CD4-positive, alpha-beta T cell treated with Interleukin-10 for 1 hour (primary cell): Measurements from ENCODE around the gene TFB1M.
"Not testable (repeated sequence)": the region's sequence is repeated elsewhere in the genome, so short reads cannot be mapped to it uniquely, and the experiment has no call there.

Experiments used
- DNase-seq: peaks from one replicate; pipeline ENCODE4 v3.0.0-alpha.2; 2020

Gene TFB1M

GRCh38 chr6:155329460-155330132 is 15.3 kb upstream of the TFB1M start:
- DNase-seq = no peak

GRCh38 chr6:155328539-155329459 is 14.5 kb upstream of the TFB1M start:
- DNase-seq = no peak

GRCh38 chr6:155328074-155328538 is 13.8 kb upstream of the TFB1M start:
- no peak for DNase-seq

- DNase-seq = peak; percentile 67
Measured at GRCh38 chr6:155327326-155328073, 13.2 kb upstream of the TFB1M start.

GRCh38 chr6:155325700-155326516 is 11.6 kb upstream of the TFB1M start:
- DNase-seq = no peak

- no peak for DNase-seq
Measured at GRCh38 chr6:155324993-155325392, 10.7 kb upstream of the TFB1M start.

- no peak for DNase-seq
Measured at GRCh38 chr6:155324172-155324571, 9.9 kb upstream of the TFB1M start.

GRCh38 chr6:155319902-155320301 is 5.6 kb upstream of the TFB1M start:
- no peak for DNase-seq

GRCh38 chr6:155317186-155317585 is 2.9 kb upstream of the TFB1M start:
- DNase-seq = peak; percentile 20

- no peak for DNase-seq
Measured at GRCh38 chr6:155316419-155316818, 2.1 kb upstream of the TFB1M start.

GRCh38 chr6:155315516-155315871 is 1.2 kb upstream of the TFB1M start:
- DNase-seq = no peak

- DNase-seq = peak; percentile 76
Measured at GRCh38 chr6:155314773-155315515, 660 bp upstream of the TFB1M start.

- peak; percentile 29 for DNase-seq
Measured at GRCh38 chr6:155313602-155314091, 637 bp downstream of the TFB1M start.

GRCh38 chr6:155312950-155313349 is 1.3 kb downstream of the TFB1M start:
- DNase-seq = not testable (repeated sequence)

- DNase-seq = no peak
Measured at GRCh38 chr6:155311583-155311982, 2.7 kb downstream of the TFB1M start.

- DNase-seq = no peak
Measured at GRCh38 chr6:155311086-155311485, 3.2 kb downstream of the TFB1M start.

GRCh38 chr6:155310596-155310995 is 3.7 kb downstream of the TFB1M start:
- DNase-seq = no peak

GRCh38 chr6:155309150-155309549 is 5.1 kb downstream of the TFB1M start:
- no peak for DNase-seq

GRCh38 chr6:155306958-155307357 is 7.3 kb downstream of the TFB1M start:
- DNase-seq = no peak

GRCh38 chr6:155303361-155303870 is 10.9 kb downstream of the TFB1M start:
- DNase-seq = no peak

- no peak for DNase-seq
Measured at GRCh38 chr6:155301867-155302266, 12.4 kb downstream of the TFB1M start.
